HAP-1 (cell line): ENCODE data around the gene BPIFB3.
A peak's percentile ranks its signal among the peaks of the same experiment; 100 is the strongest.

Experiments used
- DNase-seq, 2 experiments: peaks; one replicate each; pipeline ENCODE4 v3.0.0-alpha.2; 2016 to 2020; ENCODE audit warnings: low spot score in 2 of 2
- H3K27me3 ChIP-seq: fragments of 250-450 bp; sonication (Bioruptor Pico); 2 replicates; pipeline ENCODE4 v1.5.1; 2020; ENCODE audit warnings: low read depth, mild to moderate bottlenecking, moderate library complexity
- H3K36me3 ChIP-seq: fragments of 250-450 bp; sonication (Bioruptor Pico); replicated peaks from 2 replicates; pipeline ENCODE4 v1.5.1; 2020; ENCODE audit warnings: mild to moderate bottlenecking
- H3K4me1 ChIP-seq: fragments of 250-450 bp; sonication (Bioruptor Pico); 2 replicates; pipeline ENCODE4 v1.5.1; 2020; ENCODE audit warnings: mild to moderate bottlenecking
- H3K4me3 ChIP-seq: fragments of 250-450 bp; sonication (Bioruptor Pico); 2 replicates; pipeline ENCODE4 v1.5.1; 2020; ENCODE audit warnings: mild to moderate bottlenecking, moderate library complexity
- H3K9me3 ChIP-seq: fragments of 250-450 bp; sonication (Bioruptor Pico); 2 replicates; pipeline ENCODE4 v1.5.1; 2020; ENCODE audit warnings: mild to moderate bottlenecking, moderate library complexity
- in situ Hi-C: fragments of 300-500 bp; cut with MboI; formaldehyde crosslinking; loops from 3 replicates; pipeline ENCODE4 v1.14.3; 2020; ENCODE audit warnings: low sequenced_read_pairs, inconsistent platforms, mixed read lengths

The BPIFB3 gene, protein sequence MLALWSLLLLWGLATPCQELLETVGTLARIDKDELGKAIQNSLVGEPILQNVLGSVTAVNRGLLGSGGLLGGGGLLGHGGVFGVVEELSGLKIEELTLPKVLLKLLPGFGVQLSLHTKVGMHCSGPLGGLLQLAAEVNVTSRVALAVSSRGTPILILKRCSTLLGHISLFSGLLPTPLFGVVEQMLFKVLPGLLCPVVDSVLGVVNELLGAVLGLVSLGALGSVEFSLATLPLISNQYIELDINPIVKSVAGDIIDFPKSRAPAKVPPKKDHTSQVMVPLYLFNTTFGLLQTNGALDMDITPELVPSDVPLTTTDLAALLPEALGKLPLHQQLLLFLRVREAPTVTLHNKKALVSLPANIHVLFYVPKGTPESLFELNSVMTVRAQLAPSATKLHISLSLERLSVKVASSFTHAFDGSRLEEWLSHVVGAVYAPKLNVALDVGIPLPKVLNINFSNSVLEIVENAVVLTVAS

DNA sequence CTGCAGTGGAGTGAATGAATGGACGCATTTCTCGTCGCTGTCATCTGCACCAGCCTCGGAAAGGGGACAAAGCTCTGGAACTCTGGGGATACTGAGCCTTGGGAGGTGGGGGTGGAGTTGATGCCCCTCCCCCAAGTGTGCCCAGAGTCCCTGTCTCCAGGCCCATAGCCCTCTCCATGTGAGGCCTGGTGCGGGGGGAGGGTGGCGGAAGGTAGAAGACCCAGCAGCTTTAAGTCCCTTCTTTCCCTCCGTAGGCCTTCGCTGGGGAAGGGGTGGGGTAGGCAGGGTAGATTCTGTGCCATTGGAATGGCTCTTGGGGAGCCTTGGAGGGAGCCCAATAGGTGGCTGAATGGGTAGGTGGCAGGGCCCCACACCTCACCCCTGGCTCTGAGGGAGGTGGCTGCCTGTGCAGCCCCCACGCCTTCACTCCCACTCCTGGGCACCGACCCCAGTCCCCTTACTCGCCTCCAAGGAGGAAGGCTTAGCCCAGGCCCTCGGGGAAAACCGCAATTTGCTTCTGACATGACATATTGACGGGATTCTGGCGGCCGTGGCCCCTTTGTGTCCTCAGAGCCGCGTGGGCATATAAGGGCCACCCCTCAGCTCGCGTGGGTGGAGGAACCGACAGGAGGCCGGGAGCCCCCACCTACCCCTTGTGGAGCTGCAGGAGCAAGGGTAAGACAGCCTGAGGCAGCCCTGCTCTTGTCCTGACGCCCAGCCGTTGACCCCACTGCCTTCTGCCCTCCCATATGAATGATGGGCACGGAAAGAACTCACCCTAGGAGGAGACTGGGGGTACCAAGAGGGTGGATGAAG, at the start of gene BPIFB3:
BPIFB3 (plus strand) TSS at position 613 of the 816 bp plus-strand sequence. CDS start 1,533 bp downstream, outside the sequence.
- Histone ChIP-seq H3K36me3 (no peaks in the 10 kb centered on the region), H3K9me3 (no peaks in the 10 kb centered on the region), H3K4me3 (no peak within 1 kb of the TSS), H3K27me3 (no peaks in the 10 kb centered on the region), H3K4me1 (no peaks in the 10 kb centered on the region)
- in situ Hi-C loops, result no loop called here
- DNase-seq, result no peak

DNA sequence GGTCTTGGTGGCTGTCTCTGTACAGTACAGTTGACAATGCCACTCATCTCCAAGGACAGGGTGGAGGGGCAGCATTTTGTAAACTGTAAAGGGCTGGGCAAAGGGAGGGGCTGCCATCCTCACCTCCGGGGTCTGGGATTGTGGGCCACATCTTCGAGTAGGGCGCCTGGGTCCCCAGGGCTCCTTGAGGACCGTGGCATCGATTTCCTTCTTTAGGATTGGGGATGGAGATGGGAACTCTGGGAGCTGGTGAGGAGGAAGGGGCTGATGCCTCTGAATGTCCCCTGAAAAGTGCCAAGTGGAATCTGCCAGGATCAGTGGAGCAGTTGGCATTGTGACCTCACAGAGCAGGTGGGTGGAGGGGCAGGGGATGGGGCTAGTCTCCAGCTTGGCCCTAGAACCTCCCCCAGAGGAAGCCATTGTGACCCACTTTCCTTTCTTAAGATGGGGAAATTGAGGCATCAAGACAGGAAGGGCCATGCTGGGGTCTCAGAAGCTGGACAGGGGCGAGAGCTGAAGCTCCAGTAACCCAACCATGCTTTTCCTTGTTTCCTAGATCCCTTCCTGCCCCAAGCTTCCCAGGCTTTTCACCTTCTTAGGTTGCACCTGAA, 49.5 kb upstream of the BPIFB3 start, which contains the start of gene SUN5:
SUN5 (minus strand) TSS at position 293 of the 611 bp plus-strand sequence; CDS start at position 200, 93 bp downstream.
- in situ Hi-C loops, result no loop called here
- no peaks in the 10 kb centered on the region for H3K27me3 ChIP-seq
- no peaks in the 10 kb centered on the region for H3K4me1 ChIP-seq
- no peak for DNase-seq
- no peak within 1 kb of the TSS for H3K4me3 ChIP-seq
- peaks cover 3% of the 10 kb centered on the region for H3K9me3 ChIP-seq
- no peaks in the 10 kb centered on the region for H3K36me3 ChIP-seq

DNA sequence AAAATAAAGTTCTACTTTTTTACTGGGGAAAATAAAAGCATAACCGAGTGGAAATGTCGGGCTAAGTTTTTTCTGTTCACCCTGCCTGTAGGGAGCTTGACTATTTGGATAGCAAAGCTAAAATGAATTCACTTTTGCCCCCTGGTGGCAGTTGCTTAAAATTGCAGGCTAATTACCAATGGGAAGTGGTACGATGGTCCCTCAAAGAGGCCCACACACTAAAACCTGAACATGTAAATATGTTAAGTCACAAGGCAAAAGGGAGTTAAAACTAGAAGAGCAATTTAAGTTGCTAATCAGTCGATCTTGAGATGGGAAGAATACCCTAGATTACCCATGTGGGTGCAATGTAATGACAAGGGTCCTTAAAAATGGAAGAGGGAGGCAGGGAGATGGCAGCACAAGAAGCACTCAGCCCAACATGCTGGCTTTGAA, 48.6 kb upstream of the BPIFB3 start:
- peak in 1 of 2 experiments; percentile 11 for DNase-seq
- no peaks in the 10 kb centered on the region for H3K27me3 ChIP-seq
- in situ Hi-C loops, result no loop called here
- peaks cover 3% of the 10 kb centered on the region for H3K9me3 ChIP-seq
- H3K36me3 ChIP-seq, result no peaks in the 10 kb centered on the region
- H3K4me1 ChIP-seq, result no peaks in the 10 kb centered on the region
- H3K4me3 ChIP-seq, result no peak overlapping the region

DNA sequence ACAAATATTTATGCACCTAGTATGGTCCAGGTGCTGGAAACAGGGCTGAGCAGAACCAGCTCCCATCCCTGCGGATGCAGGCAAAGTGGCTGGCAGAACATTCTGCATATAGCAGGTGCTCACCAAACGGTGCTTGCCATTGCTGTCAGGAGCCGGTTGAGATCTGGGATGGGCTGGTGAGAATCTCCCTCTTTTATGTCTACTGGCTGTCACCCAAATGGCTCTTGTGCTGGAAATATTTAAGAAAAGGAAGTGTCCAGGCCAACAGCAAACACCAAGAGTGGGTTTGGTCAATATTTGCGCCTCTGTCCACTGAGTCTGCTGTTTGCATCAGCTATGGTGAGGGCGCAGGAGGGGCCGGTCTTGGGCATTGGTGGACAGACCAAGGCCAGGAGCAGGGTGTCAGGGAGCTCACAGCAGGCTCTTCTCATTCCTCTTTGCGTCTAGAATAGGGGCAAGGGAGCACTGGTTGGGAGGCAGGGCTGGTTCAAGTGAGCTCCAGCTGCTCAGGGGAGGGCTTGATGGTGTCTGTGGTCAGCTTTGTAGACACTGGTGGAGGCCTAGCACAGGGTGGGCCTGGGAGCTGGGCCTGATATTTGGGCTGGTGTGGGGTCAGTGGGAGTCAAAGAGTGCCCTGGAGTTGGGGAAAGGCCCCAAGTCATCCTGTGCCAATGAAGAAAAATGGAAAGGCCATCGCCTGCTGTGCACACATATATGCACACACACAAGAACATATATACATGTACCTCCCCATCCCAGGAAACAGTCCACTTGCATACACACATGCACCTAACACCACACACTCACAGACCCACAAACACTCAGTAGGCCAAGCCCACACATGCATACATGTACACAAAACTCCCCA, 47.6 kb upstream of the BPIFB3 start:
- Histone ChIP-seq H3K27me3 (peaks cover 4% of the 10 kb centered on the region), H3K36me3 (no peaks in the 10 kb centered on the region), H3K4me3 (no peak overlapping the region), H3K9me3 (peaks cover 3% of the 10 kb centered on the region), H3K4me1 (no peaks in the 10 kb centered on the region)
- in situ Hi-C loops, result no loop called here
- DNase-seq, result no peak

DNA sequence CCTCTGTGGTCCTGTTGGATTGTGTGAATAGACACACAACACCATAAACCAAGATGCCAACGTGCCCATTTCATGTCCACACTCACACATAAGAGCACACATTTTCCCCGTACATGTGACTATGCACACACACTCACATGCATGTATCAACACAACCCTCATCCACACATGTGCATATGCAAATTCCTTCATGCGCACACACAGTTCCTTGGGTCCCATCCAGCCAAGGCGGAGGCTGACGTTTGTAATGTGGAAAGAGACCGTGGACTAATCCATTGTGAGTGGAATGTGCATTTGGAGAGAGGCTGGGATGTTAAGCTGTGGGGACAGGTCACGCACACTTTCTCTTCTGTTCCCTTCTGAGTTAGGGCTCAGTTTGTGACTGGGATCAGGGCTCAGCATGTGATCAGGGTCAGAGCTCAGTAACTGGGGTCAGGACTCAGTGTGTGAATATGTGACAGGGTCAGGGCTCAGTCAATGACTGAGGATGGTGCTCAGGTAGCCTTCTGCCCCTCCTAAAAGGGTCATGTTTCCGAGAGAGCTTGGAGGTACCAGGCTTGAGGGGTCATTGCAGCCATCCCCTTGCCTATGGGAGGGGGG, 46.8 kb upstream of the BPIFB3 start:
- peaks cover 4% of the 10 kb centered on the region for H3K27me3 ChIP-seq
- no peaks in the 10 kb centered on the region for H3K36me3 ChIP-seq
- no peak overlapping the region for H3K4me3 ChIP-seq
- no peaks in the 10 kb centered on the region for H3K4me1 ChIP-seq
- in situ Hi-C loops, result no loop called here
- no peak for DNase-seq
- H3K9me3 ChIP-seq, result peaks cover 3% of the 10 kb centered on the region

DNA sequence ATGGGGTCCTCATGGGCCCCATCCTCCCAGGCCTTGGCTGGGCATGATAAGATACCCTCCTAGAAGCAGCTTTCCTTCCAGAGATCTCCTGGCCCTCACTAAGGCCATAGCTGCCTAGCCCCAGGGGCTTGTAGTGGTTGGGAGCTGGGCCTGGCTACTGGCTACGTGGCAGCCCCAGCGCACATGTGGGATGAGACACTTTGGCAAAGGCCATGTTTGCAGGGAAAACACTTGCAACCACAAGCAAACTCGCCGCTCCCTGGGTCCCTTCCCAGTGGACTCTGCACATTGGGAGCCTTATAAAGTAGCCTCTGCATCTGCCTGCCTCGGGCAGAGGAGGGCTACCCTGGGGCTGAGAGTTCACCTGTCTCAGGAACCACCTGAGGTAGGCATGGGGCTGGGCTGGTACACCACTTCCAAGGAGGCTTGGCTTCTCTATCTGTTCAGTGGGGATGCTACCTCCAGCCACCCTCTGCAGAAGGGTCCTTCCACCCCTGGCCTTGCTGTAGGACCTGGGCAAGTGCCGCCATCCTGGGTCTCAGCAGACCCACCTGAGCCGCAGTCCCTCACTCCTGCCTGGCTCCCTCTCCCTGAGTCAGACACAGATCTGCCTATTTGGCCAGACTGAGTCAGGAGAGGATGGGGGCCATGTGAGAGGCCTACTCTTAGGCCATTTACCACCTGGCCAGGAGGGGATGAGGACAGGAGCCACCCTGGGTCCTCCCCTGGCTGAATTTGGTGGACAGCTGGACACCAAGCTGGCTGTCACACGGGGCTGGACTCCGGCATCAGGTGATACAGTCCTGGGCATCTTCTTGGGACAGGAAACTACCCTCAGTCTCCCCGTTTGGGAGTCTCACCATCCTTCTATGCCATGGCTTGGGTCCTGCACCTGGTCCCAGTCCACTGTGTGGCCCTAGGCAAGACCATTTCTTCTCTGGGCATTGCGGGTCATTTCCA, 46.0 kb upstream of the BPIFB3 start, which contains the start of gene BPIFB2:
BPIFB2 (plus strand) TSS at position 329 of the 960 bp plus-strand sequence. CDS start 871 bp downstream, outside the sequence.
- no peak for DNase-seq
- H3K4me1 ChIP-seq, result no peaks in the 10 kb centered on the region
- in situ Hi-C loops, result no loop called here

DNA sequence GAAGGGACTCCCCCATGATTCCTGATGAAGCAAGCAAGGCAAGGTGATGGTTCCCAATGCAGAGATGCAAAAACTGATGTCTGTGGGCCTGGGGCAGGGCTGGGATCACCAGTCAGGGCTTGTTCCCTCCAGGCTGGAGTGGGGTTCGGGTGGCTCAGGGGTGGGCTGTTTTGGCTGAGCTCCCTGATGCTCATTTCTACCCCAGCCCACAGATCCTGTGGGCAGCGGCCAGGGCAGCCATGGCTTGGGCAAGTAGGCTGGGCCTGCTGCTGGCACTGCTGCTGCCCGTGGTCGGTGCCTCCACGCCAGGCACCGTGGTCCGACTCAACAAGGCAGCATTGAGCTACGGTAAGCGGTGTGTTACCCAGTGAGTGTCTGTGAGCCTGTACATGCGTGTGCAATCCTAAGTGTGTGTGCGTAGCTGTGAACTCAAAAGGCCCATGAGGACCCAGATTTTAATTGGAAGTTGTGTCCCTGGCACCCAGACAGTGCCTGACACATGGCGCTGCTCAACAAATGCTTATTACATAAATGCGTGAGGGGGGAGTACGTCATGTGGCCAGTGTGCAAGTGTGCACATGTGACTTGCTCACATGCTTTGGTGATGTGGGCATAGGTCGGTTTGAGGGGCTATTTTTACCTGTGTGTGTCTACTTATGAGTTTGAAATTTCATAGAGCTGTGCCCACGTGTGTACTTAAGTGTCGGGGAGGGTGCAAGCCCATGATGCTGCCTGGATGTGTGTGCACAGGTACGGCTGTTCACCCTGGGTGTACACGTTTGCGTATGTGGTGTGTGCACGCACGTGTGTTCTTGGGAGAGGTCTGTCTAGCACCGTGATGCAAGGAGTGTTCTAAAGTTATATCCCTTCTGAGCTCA, 45.1 kb upstream of the BPIFB3 start:
- H3K4me3 ChIP-seq, result no peak overlapping the region
- peaks cover 4% of the 10 kb centered on the region for H3K27me3 ChIP-seq

More for the DNA sequence above, 46.0 kb upstream of the BPIFB3 start, which contains the start of gene BPIFB2:
- no peak within 1 kb of the TSS for H3K4me3 ChIP-seq
- H3K36me3 ChIP-seq, result no peaks in the 10 kb centered on the region
- H3K27me3 ChIP-seq, result peaks cover 4% of the 10 kb centered on the region
- H3K9me3 ChIP-seq, result peaks cover 3% of the 10 kb centered on the region

DNA sequence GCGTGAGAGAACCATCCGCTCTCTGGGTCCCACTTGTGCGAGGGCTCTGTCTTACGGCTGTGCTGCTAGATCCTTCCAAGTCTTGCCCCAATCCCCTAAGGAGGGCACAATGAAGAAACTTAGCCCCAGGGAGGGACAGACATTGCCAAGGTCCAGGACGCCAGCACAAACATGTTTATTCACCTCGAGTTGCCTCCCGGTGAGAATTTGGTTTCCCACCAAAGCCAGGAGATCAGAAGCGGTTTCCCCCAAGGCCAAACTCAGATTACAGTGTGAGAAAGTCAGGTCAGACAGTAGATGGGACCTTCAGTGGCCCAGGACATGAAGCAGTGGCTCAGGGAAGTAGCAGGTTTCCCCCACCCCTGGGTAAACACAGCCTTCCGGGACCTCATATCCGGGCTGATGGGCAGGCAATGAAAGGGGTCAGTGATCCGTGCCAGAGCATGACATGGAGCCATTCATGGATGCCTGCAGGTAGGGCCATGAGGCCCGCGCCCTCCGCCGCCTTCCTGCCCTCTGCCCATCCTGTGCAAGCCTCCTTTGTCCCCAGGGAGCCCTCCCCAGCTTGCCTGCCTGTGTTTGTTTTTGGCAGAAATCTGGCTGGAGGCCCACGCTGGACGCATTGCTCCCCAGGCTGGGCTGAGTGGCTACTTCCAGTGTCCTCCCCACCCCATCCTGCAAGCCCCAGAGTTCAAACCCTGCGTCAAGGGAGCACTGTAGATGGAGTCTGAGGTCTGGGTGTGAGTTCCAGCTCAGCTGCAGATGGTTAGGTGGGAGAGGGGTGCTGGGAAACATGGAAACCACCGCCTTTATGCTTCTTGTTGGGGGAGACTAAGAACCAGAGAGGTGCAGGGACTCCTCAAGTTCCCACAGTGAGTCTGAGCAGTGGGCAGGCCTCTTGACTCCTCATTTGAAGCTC, 44.2 kb upstream of the BPIFB3 start:
- H3K4me1 ChIP-seq, result no peaks in the 10 kb centered on the region
- DNase-seq, result no peak
- H3K4me3 ChIP-seq, result no peak overlapping the region
- peaks cover 4% of the 10 kb centered on the region for H3K27me3 ChIP-seq
- in situ Hi-C loops, result no loop called here
- no peaks in the 10 kb centered on the region for H3K36me3 ChIP-seq
- peaks cover 3% of the 10 kb centered on the region for H3K9me3 ChIP-seq

More for the DNA sequence above, 45.1 kb upstream of the BPIFB3 start:
- H3K4me1 ChIP-seq, result no peaks in the 10 kb centered on the region
- H3K36me3 ChIP-seq, result no peaks in the 10 kb centered on the region
- DNase-seq, result no peak
- in situ Hi-C loops, result no loop called here
- H3K9me3 ChIP-seq, result peaks cover 3% of the 10 kb centered on the region

DNA sequence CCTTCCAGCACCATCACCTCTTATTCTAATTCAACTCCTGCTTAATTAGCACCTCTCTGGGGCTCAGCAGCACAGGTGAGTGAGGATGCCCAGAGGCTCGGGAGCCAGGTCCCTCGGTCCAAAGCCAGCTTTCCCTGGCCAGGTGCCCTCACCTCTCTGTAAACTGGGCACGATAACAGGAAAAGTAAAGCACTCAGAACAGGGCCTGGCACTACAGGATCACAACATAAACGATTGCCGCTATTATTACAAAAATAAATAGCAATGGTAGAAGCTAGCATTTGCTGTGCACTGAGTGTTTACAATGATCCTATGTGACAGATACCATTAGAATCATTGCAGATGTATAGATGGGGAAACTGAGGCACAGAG, 43.6 kb upstream of the BPIFB3 start:
- Histone ChIP-seq H3K36me3 (no peaks in the 10 kb centered on the region), H3K4me1 (no peaks in the 10 kb centered on the region), H3K4me3 (no peak overlapping the region), H3K9me3 (peaks cover 2% of the 10 kb centered on the region), H3K27me3 (peaks cover 4% of the 10 kb centered on the region)
- DNase-seq, result no peak
- in situ Hi-C loops, result no loop called here

DNA sequence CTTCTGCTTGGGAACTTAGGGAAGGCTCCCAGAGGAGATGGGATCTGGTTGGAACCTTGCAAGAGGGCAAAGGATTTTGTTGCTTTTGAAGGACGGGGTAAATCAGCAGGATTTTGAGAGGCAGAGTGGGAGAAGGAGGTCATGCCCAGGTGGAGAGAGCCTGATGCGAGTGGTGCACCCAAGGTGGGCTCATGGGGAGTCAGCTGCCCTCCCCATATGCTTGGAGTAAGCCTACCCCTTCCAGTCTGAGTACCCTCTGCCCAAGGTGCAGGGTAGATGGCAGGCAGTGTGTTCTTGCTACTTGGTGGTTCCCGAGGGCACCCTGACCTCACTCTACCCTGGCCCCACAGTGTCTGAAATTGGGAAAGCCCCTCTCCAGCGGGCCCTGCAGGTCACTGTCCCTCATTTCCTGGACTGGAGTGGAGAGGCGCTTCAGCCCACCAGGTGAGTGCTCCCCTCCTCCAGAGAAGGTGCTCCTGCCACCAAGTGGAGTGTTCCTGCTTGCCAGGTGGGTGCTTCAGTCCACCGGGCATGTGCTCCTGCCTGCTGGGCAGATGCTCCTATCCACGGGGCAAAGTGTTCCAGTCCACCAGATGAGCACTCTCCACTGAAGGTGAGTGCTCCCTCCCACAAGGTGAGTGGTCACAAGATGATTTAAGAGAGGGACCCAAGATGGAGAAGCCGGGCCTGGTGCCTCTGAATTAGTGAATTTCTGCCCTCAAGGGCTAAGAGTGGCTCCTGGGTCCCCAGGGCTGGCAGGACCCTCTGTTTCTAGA, 42.8 kb upstream of the BPIFB3 start:
- Histone ChIP-seq H3K36me3 (no peaks in the 10 kb centered on the region), H3K4me1 (no peaks in the 10 kb centered on the region), H3K4me3 (no peak overlapping the region), H3K9me3 (no peaks in the 10 kb centered on the region), H3K27me3 (peaks cover 4% of the 10 kb centered on the region)
- DNase-seq, result no peak
- in situ Hi-C loops, result no loop called here
